ENCODE measurements around the gene PHACTR3. TPM values are rescaled to one million over a fixed set of nuclear protein-coding genes. Genes with fewer than 3 reads are reported as not detected.

PHACTR3 gene
- total RNA-seq, 1 donor from 2014 or later: 1.6 TPM

DNA sequence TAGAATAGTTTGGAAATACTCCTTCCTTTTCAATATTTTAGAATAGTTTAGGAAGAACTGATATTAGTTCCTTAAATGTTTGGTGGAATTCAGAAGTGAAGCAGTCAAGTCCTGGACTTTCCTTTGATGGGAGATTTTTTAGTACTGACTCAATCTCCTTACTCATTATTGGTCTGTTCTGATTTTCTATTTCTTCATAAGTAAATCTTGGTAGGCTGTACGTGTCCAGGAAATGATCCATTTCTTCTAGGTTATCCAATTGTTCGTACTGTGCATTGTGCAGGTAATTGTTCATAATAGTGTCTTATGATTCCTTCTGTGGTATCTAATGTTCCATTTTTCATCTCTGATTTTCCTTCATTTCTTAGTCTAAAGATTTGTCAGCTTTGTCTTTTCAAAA, 190.2 kb downstream of the PHACTR3 start:
- no peak for DNase-seq (ENCODE audit: low read depth)

DNA sequence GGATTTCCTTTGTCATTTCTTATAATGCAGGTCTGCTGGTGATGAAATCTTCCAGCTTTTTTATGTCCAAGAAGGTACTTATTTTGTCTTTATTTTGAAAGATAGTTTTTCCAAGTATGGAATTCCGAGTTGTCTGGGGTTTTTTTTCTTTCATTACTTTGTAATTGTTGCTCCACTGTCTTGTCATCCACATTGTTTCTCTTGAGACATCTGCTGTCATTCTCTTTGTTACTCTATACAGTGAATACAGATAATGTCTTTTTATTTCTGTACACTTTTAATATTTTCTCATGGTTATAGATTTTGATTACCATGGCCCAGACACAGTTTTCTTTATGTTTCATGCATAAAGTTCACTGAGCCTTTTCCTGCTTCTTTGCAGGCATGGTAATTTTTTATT, 196.0 kb downstream of the PHACTR3 start:
- DNase-seq (ENCODE audit: low read depth): no peak

DNA sequence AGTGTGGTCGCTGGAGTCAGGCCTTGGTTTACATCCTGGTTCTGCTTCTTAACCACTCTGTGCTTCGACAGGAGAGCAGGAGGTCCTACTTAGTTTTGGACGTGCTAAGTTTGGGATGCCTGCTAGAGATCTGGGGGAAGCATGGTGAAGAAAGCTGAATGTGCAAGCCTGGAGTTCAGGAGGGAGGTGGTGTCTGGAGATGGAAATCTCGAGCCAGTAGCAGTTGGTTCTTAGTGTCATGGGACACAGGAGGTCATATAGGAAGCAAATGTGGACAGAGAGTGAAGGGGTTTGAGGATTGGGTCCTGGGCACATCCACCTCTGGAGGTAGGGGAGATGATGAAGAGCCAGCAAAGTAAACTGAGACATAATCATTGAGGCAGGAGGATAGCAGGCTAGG, 197.7 kb downstream of the PHACTR3 start:
- no peak for DNase-seq (ENCODE audit: low read depth)

DNA sequence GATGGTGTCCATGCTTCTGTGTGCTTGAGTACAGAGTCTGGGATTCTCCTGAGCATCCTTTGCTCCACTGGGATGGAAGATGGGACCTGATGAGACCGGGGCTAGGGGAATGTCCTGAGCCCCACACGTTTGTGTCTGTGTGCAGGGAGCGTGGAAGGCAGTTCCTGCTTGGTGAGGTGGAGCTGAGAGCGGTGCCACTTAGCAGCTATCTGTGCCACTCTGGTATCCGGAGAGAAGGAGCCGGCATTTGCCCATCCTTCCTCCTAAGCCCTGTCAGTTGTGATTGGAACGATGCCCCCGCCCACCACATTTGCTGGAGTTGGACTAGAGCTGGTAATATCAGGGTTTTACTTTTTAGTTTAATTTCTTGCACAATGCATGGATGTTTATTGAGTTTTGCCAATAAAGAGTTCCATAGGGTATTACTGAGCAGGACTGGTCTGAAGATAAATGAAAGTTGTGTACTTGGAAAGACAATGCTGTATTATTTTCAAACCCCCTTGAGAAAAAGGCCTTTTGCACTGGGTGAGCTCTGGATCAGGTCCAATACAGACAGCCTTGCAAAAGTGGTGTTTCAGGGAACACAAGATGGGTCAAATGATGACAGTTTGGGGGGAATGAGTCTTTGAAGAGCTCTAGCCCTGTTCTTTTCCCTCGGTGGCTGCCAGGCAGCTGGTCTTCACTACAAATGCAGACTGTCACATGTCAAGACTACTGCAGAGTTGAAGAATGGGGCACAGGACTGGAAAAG, 198.3 kb downstream of the PHACTR3 start:
- DNase-seq (ENCODE audit: low read depth): no peak

DNA sequence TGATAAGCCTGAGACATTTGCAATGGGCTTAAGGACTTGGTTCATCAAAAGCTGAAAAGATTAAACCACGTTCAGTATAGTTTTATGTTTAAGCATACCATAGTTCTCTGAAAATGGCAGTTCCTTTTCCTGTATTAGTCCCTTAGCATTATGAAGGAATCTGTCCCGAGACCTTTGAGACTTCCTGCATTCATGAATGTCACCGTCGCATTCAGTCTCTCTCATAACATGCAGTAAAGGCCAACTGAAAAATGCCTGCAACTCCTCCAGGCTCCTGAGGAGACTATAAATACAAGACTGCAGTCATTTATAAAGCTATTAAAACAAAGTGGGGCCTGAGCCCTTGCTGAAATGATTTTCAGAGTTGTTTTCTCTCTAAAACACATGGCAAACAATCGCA, 200.0 kb downstream of the PHACTR3 start:
- DNase-seq (ENCODE audit: low read depth): no peak

DNA sequence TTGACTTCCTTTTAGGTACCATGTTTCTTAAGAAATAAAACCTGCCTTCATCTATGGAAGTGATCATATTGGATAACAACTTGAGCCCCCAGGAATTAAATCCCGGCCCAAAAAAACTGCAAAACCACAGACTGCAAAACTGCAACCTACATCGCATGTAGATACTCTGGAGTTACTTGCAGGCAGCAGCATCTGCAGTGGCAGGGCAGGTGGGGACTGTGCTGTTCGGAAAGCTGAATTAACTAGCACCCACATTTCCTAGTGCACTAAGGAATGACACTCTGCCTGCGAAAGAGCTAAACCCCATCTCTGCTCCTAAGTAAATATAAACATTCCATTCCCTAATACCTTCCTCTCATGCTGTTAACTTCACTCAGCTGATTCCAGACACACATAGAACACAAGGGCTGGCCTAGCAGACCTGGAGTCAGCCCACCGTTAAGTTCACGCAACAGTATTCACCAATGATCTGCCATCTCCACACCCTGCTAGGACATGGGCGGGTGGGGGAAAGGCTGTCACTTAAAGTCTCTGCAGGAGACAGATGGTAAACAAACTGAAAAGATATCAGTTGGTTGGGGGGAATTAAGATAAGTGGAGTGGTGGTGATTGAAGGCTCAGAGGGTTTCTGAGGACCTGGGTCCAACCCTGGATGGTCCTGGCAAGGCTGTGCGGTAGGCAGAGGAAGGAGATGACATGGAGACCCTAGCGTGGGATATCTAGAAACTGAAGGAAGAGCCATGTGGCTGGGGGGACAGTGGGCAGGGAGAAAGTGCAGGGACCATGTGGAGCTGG, 200.7 kb downstream of the PHACTR3 start:
- no peak for DNase-seq (ENCODE audit: low read depth)

DNA sequence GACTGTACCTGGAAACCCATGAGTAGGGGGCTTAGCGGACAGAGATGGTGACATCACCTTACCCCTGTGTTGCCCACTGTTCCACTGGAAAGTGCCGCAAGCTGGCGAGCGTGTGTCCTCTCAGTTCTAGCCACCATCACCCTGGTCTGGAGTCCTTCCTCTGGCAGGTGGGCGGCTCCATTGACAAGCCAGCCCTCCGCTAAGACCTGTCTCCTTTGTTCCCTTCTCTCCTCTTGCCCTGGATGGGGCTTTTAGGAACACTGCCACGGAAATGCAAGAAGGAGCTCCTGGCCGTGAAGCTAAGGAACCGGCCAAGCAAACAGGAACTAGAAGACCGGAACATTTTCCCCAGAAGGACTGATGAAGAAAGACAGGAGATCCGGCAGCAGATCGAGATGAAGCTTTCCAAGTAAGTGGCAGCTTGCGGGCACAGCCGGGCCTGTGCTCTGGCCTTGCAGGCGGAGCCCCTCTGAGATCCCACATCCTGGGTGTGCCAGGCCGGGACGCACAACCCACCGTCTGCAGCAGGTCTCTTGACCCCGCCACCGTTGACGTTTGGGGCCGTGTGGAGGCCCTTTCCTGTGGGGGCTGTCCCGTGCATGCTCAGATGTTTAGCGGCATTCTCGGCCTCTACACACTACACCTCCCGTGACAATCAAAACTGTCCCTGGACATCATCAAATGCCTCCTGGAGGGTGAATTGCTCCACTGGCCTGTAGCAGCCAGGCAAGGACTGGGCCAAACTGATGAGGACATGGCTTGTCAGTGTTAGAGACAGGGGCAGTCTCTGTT, 201.6 kb downstream of the PHACTR3 start:
- no peak for DNase-seq (ENCODE audit: low read depth)

DNA sequence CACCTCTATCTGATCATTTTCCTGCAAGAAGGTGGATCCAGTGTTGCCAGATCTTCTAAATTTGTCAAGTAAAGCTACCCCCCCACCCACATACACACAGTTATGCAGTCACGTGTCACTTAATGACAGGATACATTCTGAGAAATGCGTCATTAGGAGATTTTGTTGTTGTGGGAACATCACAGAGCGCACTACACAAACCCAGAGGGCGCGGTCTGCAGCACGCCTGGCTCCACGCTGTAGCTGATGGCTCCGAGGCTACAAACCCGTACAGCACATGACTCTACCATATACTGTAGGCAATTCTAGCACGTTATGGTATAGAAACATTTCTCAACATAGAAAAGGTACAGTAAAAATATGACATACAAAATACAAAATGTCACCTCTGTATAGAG, 202.2 kb downstream of the PHACTR3 start:
- DNase-seq (ENCODE audit: low read depth): no peak

DNA sequence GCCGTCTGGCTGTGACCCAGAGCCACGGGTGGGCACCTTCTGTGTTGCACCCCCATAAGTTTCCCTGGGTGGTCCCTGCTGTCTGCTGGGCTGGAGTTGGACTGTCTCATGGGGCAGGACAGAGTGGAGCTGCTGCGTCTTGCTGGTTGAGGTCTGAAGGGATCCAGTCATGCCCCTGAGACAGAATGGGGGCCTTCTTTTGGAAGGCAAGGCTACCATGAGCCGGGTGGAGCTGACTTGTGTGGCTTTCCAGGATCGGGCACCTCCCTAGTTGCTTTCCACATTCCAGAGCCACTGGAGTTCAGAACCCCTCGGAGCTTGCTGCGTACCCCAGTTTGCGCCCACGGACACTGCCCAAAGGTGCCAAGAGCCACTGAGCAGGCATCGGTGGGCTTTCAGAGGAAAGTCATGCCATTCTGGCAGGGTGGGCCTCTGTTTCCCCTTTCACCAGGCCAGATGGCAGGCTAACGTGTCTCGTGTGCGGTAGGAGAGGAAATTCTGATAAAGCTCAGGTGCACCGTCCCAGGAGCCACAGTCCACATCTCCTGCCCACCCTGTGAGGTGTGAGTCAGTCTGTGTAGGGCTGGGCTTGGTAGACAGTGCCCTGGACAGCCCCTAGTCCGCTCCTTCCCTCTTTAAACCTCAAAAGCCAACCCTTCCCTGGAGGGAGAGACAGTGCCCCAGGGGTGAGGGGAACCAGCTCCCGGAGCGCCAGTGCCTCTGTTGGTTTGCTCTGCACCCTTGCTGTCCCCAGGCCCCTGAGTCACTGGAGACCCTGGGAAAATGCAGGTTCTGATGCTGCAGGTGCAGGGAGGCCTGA, 203.8 kb downstream of the PHACTR3 start:
- no peak for DNase-seq (ENCODE audit: low read depth)

DNA sequence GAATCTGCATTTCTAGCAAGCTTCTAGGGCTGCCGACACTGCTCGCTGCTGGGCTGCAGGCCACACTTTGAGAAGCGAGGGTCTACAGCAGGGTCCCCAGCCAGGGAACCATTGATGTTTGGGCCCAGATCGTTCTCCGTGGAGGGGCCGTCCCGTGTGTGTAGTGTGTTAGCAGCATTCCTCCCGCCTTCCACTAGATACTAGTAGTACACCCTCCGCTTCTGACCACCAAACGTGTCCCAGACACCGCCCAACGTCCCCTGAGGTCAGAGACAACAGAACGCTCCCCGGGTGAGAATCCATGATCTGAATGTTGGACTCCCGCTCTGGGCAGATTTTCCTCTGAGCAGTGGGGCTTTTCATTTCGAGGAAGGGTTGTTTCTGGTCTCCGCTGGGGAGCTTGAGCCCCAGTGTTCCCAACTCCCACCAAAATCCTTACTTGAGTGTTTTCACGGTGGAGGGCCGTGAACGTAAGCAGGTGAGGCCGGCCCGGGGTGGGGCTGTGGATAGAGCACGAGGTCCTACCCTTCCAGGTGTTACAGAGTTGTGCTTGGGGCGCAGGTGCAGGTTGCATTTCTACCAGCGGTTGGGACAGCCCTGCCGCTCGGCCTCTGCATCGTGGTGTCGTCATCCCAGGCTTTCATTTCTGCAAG, 204.5 kb downstream of the PHACTR3 start:
- no peak for DNase-seq (ENCODE audit: low read depth)

DNA sequence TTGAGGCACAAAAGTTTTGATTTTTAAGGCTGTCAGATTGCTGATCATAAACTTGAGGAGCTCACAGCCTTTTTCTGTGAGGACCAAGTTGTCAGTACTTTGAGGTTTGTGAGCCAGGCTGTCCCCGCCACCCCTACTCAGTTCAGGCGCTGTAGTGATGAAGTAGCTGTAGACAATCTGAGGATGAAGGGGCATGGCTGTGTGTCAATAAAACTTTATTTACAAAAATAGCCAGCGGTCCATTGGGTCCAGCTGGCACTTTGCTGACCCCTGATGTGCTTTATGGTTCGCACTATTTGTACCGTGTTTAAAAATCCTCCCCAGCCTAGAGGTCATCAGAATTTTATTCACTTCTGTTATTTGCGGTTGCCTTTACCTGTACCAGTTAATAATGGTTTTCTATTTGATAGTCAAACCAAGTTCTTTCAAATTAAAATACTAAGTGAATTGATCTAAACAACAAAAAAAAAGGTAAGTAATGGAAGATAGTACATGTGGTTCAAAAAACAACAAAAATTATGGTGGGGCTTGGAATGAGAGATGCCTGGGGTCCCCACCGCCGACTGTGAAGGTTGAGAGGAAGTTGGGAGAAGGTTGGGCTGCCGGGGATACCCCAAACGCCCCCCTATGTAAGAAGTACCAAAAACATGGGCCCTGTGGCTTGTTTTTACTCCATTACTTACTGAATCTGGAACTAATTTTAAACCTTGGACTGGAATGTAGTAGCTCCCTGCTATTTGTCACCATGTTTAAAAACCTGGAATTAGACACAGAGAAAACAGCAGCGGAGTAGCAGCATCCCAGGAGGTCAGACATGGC, 205.5 kb downstream of the PHACTR3 start:
- no peak for DNase-seq (ENCODE audit: low read depth)

DNA sequence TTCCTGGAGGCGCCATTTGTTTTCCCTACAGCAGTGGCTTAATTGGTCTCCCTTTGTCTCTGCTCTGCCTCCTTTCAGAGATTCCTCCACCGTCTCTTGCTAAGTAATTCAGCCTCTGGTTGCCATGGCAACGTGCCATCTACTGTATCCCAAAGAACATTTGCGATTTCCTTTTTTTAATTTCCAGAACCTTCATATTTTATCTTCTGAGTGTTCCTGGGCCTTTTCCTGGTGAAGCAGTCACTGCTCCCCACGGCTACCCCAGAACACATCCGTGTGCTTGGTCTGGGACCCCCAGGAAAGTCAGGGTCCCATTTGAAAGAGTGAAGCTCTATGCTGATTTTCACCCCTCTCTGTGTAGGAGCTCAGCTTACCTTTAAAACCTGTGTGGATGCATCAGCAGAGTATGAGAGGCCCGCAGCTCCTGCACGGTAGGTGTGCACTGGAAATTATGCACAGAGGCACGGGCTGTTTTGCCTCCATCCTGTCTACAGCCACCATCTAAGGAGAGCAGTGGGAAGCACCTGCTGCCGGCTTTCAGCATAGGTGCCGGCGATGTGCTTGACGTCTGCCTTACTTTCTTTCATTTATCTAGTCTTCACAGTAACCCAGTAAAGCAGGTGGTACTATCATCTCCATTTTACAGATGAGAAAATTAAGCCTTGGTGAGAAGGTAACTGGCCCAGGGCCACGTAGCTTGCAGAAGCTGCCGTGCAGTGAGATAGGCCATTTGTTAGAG, 206.3 kb downstream of the PHACTR3 start:
- DNase-seq (ENCODE audit: low read depth): no peak

DNA sequence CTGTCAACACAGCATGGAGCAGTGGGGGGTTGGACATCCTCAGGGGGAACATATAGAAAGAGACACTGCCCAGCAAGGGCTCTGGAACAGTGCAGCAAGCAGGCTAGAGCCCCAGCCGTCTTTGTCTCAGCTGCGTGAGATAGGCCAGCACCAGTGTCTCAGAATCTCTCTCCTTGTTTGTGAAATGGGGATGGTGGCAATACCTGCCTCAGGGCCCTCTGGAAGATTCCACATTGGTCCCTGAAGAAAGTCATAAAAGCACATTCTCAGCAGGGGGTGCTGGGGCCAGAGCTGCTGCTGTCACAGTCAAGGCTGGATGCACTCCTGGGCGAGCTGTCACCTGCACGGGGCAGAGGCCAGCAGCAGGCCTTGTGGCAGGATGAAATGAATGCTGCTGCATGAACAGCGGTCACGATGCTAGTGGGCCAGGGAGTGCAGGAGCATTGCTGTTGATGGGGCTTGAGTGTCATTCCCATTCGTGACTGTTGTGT, 207.4 kb downstream of the PHACTR3 start:
- DNase-seq (ENCODE audit: low read depth): no peak

DNA sequence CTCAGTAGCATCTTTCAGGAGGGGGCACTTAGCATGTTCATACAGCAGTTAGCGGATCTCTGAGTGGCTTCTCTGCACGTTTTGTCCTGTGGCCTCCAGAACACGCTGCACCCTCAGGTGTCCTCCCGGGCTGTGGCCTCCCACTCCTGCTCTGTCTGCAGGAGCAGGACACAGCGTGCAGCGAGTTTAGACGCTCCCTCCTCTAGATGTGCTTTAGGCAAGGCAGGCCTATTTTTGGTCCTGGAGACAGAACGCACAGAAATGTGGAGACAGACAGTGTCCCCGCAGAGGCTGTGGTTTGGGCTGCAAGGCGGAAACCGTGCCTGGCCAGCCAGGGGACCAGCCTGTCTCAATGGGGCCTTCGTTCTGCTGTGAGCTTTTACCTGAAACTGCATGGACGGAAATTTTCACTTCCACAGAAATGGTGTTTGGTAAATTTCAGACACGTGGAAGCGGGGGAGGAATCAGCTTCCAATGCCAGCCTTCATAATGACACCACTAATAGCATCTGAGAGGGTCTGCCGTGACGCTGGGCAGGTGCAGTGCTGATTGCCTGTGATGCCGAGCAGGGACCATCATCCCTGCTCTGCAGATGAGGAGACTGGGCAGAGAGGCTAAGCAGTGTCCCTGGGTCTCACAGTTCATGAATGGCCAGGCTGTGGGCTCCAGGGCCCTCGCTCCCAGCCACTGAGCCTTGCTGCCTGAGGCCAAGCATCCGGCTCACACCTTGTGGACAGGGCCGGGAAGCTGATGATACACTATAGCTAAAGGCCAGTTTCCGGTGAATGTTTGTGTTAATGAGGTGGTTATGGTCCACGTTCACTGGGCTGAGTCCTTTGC, 208.2 kb downstream of the PHACTR3 start:
- no peak for DNase-seq (ENCODE audit: low read depth)

DNA sequence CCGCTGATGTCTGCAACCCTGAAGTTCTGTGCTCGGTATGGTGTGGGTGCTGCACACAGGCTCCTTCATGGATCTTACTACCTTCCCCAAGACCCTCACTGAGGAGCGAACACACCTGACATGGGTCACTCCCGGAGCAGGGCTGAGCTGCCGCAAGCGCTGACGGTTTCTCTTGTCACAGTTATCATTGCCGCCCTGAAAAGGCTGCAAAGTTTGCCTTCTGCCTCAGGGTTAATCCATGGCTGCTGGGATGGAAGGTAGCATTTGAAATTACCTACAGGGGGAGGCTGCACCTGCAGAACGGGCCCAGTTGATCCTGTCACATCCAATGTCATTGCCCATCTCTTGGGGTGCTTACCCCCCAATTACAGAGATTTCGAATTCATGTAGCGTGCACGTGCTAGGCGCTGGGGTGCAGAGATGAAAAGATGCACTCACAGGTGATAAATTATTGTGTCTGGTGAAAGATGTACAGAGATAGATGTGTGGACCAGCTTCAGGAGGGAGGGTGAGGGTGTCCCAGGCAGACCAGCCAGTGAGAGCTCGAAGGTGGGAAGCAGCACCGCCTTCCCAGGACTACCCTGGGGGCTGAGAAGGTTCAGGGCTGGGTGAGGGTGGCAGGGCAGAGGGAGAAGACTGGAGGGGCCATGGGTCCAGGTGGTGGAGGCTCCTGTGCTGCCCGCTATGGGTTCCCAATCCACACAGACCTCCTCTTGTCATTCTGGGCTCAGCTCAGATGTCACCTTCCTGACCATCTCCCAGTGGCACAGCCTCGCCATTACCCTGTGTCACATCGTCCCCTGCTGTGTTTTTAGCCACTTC, 209.0 kb downstream of the PHACTR3 start:
- no peak for DNase-seq (ENCODE audit: low read depth)

DNA sequence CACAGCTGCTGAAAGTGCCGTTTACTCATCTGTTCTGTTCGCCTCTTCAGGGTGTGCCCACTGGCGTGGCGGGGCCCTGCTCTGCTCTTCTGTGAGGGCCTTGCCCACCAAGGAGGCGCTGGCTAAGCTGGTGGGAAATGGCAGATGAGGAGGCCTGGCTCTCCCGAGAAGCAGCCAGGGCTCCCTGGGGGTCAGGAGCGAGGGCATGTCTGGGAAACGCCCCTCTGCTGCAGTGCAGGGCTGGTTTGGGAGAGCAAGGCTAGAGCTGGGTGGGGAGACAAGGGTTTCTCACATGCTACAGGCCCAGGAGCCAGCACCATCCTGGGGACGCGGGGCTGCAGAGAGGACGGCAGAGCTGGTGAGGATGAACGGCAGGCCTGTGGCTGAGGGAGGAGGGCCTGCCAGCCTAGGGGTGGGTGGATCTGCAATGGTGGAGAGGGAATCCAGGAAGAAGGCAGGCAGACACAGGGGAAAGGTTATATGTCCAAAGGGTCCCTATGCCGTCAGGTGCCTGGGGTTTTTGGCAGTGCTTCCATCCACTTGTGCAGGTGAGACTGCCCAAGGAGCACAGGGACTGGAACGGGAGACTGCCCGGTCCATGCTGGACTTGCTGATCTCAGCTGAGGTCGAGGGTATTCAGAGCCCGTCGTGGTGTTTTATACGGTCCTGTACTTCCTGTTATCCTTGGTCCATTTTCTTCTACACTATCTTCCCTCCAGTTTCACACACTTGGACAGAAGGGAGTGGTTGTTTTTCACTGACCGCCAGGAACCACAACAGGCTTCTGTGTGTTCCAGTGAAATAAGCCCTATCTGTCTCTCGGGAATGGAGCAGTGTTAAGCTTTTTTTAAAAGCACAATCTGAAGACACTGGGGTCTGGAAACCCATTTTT, 209.9 kb downstream of the PHACTR3 start:
- no peak for DNase-seq (ENCODE audit: low read depth)
